ENCODE measurements around the gene ERI3. TPM values are rescaled to one million over a fixed set of nuclear protein-coding genes. Genes with fewer than 3 reads are reported as not detected.

Gene ERI3
- total and polyA plus RNA-seq, 2 of the 4 experiments (the other 2 are of a cell fraction), result 56.6 to 70.9 TPM

DNA sequence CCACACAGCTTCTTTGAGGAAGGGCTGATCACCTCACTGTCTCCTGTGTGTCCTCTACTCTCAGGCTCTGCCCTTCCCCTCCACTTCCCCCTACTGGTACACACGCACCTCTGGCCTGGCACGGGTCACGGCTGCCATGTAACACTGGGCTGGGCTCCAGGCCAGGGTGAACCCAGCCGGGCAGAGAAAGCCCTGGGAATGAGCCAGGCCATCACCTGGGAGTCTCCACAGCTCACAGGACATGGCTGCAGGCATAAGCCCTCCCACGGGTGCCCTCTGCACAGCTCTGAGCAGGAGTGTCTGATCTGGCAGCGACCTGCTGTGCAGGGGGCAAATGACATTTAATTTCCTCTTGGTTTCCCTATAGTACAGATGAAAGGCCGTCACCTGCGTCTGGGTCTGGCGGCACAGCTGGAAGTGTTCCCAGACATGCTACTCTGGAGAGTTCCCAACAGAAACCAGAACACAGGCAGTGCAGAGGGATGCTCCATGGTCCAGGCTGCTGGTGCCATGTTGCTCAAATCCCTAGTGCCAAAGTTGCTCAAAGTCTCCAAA, 61.2 kb downstream of the ERI3 start:
- ATAC-seq (ENCODE audit: low read depth), result no peak
- POLR2A ChIA-PET (ENCODE audit: unreplicated experiment), result no interaction called here

More for the DNA sequence above, 61.2 kb downstream of the ERI3 start:
- Histone ChIP-seq H3K4me3 (ENCODE audit: insufficient read depth, low read depth, low read length) (no peak overlapping the region), H4K8ac (ENCODE audit: low read depth in 2 of 2, low read length in 2 of 2) (no peak overlapping the region), H2AFZ (replicated peaks; ENCODE audit: low read length, poor library complexity) (no peak overlapping the region), H4K5ac (ENCODE audit: low read depth, low read length) (no peak overlapping the region), H3K23ac (ENCODE audit: low read depth, low read length) (no peak overlapping the region), H3K27ac (ENCODE audit: insufficient read depth, low read length) (no peak overlapping the region), H2BK15ac (ENCODE audit: low read depth, low read length) (no peak overlapping the region), H3K18ac (ENCODE audit: low read depth, low read length) (no peak overlapping the region), H2AK5ac (ENCODE audit: low read depth, low read length) (no peak overlapping the region), H3K9me1 (ENCODE audit: insufficient read depth, low read length) (no peaks in the 10 kb centered on the region; the same call in 1 of the 2 replicates), H3K9ac (ENCODE audit: low read depth, low read length) (no peak overlapping the region), H3K27me3 (ENCODE audit: control insufficient read depth, insufficient read depth, low read length) (no peaks in the 10 kb centered on the region), H3K4ac (ENCODE audit: low read depth, low read length) (no peak overlapping the region), H3K36me3 (ENCODE audit: control insufficient read depth, insufficient read depth, low read length) (peaks cover 30% of the 10 kb centered on the region), H3K4me2 (ENCODE audit: low read depth, low read length) (no peak overlapping the region), H4K20me1 (ENCODE audit: insufficient read depth, low read length) (no peaks in the 10 kb centered on the region), H3K14ac (replicated peaks; ENCODE audit: low read depth, low read length) (no peak overlapping the region), H2BK20ac (ENCODE audit: low read depth, low read length) (no peak overlapping the region), H3K9me3 (ENCODE audit: control insufficient read depth, insufficient read depth, low read length) (no peaks in the 10 kb centered on the region), H4K91ac (ENCODE audit: insufficient read depth, low read depth, low read length) (no peak overlapping the region), H3K4me1 (ENCODE audit: control insufficient read depth, insufficient read depth, low read length) (no peaks in the 10 kb centered on the region), H2AK9ac (replicated peaks; ENCODE audit: low read depth, low read length, poor library complexity) (no peak overlapping the region), H2BK5ac (ENCODE audit: low read depth, low read length, poor library complexity, severe bottlenecking) (no peak overlapping the region), H3K79me1 (ENCODE audit: low read depth in 1 of 2, low read length in 2 of 2) (0 out of 4 replicates have a peak, but pooled peaks cover 0 to 3% of the 10 kb centered on the region in 2 experiments), H2BK120ac (ENCODE audit: low read depth, low read length) (no peak overlapping the region), H3K56ac (ENCODE audit: extremely low read depth, insufficient read depth, low read length) (no peak overlapping the region)
- no CpG with 5 or more reads among the region's 9 CpGs for WGBS, 2 experiments (ENCODE audit: extremely low coverage in 2 of 2, insufficient read length in 1 of 2)
- TF ChIP-seq ELK1 (IDR thresholded peaks at IDR 0.05; ENCODE audit: borderline replicate concordance, low read depth, low read length), result no peak
- no peak for TF ChIP-seq USF2 (IDR thresholded peaks at IDR 0.05; ENCODE audit: low read depth, low read length)
- TF ChIP-seq RFX5 (IDR thresholded peaks at IDR 0.05; ENCODE audit: low read depth, low read length), result no peak
- TF ChIP-seq MAFK (IDR thresholded peaks at IDR 0.05; ENCODE audit: low read depth, low read length), result no peak
- no peak for TF ChIP-seq RAD21 (IDR thresholded peaks at IDR 0.05; ENCODE audit: low read length)
- TF ChIP-seq POLR2A (IDR thresholded peaks at IDR 0.05; ENCODE audit: low read depth, low read length), result no peak
- TF ChIP-seq NFE2L2 (IDR thresholded peaks at IDR 0.05; ENCODE audit: low read depth, low read length), result no peak
- no peak for TF ChIP-seq CHD1 (IDR thresholded peaks at IDR 0.05; ENCODE audit: low read depth, low read length)
- no peak for TF ChIP-seq MXI1 (IDR thresholded peaks at IDR 0.05; ENCODE audit: borderline replicate concordance, low read depth, low read length)
- no peak for TF ChIP-seq RCOR1 (IDR thresholded peaks at IDR 0.05; ENCODE audit: insufficient replicate concordance, low read length)
- TF ChIP-seq FOS (IDR thresholded peaks at IDR 0.05; ENCODE audit: low read depth, low read length), result no peak
- TF ChIP-seq, protein P1, sequence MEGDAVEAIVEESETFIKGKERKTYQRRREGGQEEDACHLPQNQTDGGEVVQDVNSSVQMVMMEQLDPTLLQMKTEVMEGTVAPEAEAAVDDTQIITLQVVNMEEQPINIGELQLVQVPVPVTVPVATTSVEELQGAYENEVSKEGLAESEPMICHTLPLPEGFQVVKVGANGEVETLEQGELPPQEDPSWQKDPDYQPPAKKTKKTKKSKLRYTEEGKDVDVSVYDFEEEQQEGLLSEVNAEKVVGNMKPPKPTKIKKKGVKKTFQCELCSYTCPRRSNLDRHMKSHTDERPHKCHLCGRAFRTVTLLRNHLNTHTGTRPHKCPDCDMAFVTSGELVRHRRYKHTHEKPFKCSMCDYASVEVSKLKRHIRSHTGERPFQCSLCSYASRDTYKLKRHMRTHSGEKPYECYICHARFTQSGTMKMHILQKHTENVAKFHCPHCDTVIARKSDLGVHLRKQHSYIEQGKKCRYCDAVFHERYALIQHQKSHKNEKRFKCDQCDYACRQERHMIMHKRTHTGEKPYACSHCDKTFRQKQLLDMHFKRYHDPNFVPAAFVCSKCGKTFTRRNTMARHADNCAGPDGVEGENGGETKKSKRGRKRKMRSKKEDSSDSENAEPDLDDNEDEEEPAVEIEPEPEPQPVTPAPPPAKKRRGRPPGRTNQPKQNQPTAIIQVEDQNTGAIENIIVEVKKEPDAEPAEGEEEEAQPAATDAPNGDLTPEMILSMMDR (conservative IDR thresholded peaks at IDR 0.05; ENCODE audit: low read depth, low read length), result no peak
- TF ChIP-seq BHLHE40 (IDR thresholded peaks at IDR 0.05; ENCODE audit: low read depth, low read length), result no peak
- no peak for TF ChIP-seq SMC3 (IDR thresholded peaks at IDR 0.05; ENCODE audit: low read depth, low read length)
- no peak for TF ChIP-seq MAZ (IDR thresholded peaks at IDR 0.05; ENCODE audit: borderline replicate concordance, low read depth, low read length)
- in situ Hi-C loops (cut with MboI; ENCODE audit: low sequenced_read_pairs), result no loop called here
- CTCF ChIA-PET, result interaction anchor here (0.6 to 1.4 kb wide), 4 partner anchors 37 to 503 kb away, joined by 3 to 6 read pairs (median 3); no protein-coding TSS in a partner anchor
- intact Hi-C loops (cut with micrococcal nuclease), result no loop called here
- DNase-seq, result no peak
- BruUV-seq (replicated peaks), result no TSS peak
- dilution Hi-C loops (cut with HindIII; ENCODE audit: low sequenced_read_pairs, unreplicated experiment), result no loop called here

Data from IMR-90 (cell line).